Mesenchymal stem cell (in vitro differentiated cells and primary cell): ENCODE results near the gene CELSR3. TPM values are rescaled to one million over a fixed set of nuclear protein-coding genes. Genes with fewer than 3 reads are reported as not detected.

Experiments
- DNase-seq: peaks from one replicate; pipeline ENCODE4 v3.0.0-alpha.2; 2013
- H2AFZ ChIP-seq: one replicate; pipeline ENCODE4 v1.6.1; 2013; ENCODE audit warnings: low read depth, mild to moderate bottlenecking, control low read depth, inconsistent platforms, low read length, moderate library complexity
- H2AK5ac ChIP-seq: 2 replicates; pipeline ENCODE4 v1.6.1; 2013; ENCODE audit warnings: low read length, moderate library complexity, mild to moderate bottlenecking, inconsistent platforms; ENCODE audit not compliant: severe bottlenecking
- H2BK120ac ChIP-seq: one replicate; pipeline ENCODE4 v1.6.1; 2013; ENCODE audit warnings: low read depth, mild to moderate bottlenecking, inconsistent platforms, low read length, moderate library complexity
- H2BK12ac ChIP-seq, 2 experiments: one replicate each; pipeline ENCODE4 v1.6.1; 2013; ENCODE audit warnings: inconsistent platforms in 2 of 2, low read length in 2 of 2, mild to moderate bottlenecking in 2 of 2, moderate library complexity in 2 of 2, control low read depth in 1 of 2
- H2BK15ac ChIP-seq: one replicate; pipeline ENCODE4 v1.6.1; 2013; ENCODE audit warnings: mild to moderate bottlenecking, low read depth, inconsistent platforms; ENCODE audit not compliant: poor library complexity, severe bottlenecking
- H2BK5ac ChIP-seq: 2 replicates; pipeline ENCODE4 v1.6.1; 2013; ENCODE audit warnings: low read depth, mild to moderate bottlenecking, low read length, control low read depth, inconsistent platforms; ENCODE audit not compliant: poor library complexity, severe bottlenecking
- H3K14ac ChIP-seq, 2 experiments: one replicate each; pipeline ENCODE4 v1.6.1; 2013; ENCODE audit warnings: inconsistent platforms in 2 of 2, low read length in 2 of 2, control low read depth in 1 of 2, mild to moderate bottlenecking in 1 of 2, moderate library complexity in 1 of 2
- H3K18ac ChIP-seq, 2 experiments: one replicate each; pipeline ENCODE4 v1.6.1; 2013; ENCODE audit warnings: inconsistent platforms in 2 of 2, low read length in 2 of 2, control low read depth in 1 of 2, low read depth in 1 of 2, mild to moderate bottlenecking in 1 of 2
- H3K23ac ChIP-seq, 2 experiments: one replicate each; pipeline ENCODE4 v1.6.1; 2013; ENCODE audit warnings: inconsistent platforms in 2 of 2, low read length in 2 of 2, mild to moderate bottlenecking in 2 of 2, moderate library complexity in 2 of 2, control low read depth in 1 of 2
- H3K27ac ChIP-seq: 2 replicates; pipeline ENCODE4 v1.5.1; 2013; ENCODE audit warnings: mild to moderate bottlenecking, moderate library complexity, low read length, control low read depth, inconsistent platforms; ENCODE audit not compliant: poor library complexity, severe bottlenecking
- H3K27me3 ChIP-seq, 2 experiments: 2 replicates each; pipeline versions ENCODE4 v1.6.1 to v1.7.0; 2013; ENCODE audit warnings: low read length in 2 of 2, mild to moderate bottlenecking in 2 of 2, moderate library complexity in 2 of 2, control low read depth in 1 of 2, inconsistent platforms in 1 of 2; ENCODE audit not compliant: control insufficient read depth in 1 of 2, insufficient read depth in 1 of 2
- H3K36me3 ChIP-seq, 2 experiments: 2 replicates each; pipeline versions ENCODE4 v1.6.1 to v1.7.0; 2013; ENCODE audit warnings: low read length in 2 of 2, control low read depth in 1 of 2, inconsistent platforms in 1 of 2, low read depth in 1 of 2, mild to moderate bottlenecking in 1 of 2; ENCODE audit not compliant: insufficient read depth in 2 of 2, control insufficient read depth in 1 of 2
- H3K4ac ChIP-seq, 2 experiments: one replicate each; pipeline ENCODE4 v1.6.1; 2013; ENCODE audit warnings: inconsistent platforms in 2 of 2, low read length in 2 of 2, mild to moderate bottlenecking in 2 of 2, moderate library complexity in 2 of 2, control low read depth in 1 of 2, low read depth in 1 of 2
- H3K4me1 ChIP-seq: 2 replicates; pipeline ENCODE4 v1.6.1; 2013; ENCODE audit warnings: low read depth, low read length, control low read depth; ENCODE audit not compliant: control insufficient read depth, insufficient read depth
- H3K4me2 ChIP-seq: 2 replicates; pipeline ENCODE4 v1.6.1; 2013; ENCODE audit warnings: low read length, mild to moderate bottlenecking, inconsistent platforms; ENCODE audit not compliant: poor library complexity, severe bottlenecking
- H3K4me3 ChIP-seq, 2 experiments: 2 replicates each; pipeline versions ENCODE4 v1.5.1 to v1.7.0; 2013; ENCODE audit warnings: low read length in 2 of 2, mild to moderate bottlenecking in 2 of 2, control low read depth in 1 of 2, low read depth in 1 of 2; ENCODE audit not compliant: insufficient read depth in 1 of 2
- H3K79me1 ChIP-seq: replicated peaks from 2 replicates; pipeline ENCODE4 v1.6.1; 2013; ENCODE audit warnings: mild to moderate bottlenecking, control low read depth, low read length, inconsistent platforms; ENCODE audit not compliant: poor library complexity, severe bottlenecking
- H3K9ac ChIP-seq: 2 replicates; pipeline ENCODE4 v1.7.0; 2013; ENCODE audit warnings: mild to moderate bottlenecking, low read length, moderate library complexity
- H3K9me3 ChIP-seq: 2 replicates; pipeline ENCODE4 v1.7.0; 2013; ENCODE audit warnings: mild to moderate bottlenecking, low read length; ENCODE audit not compliant: control insufficient read depth
- H4K8ac ChIP-seq: one replicate; pipeline ENCODE4 v1.6.1; 2013; ENCODE audit warnings: inconsistent platforms, mild to moderate bottlenecking, low read length, moderate library complexity
- H4K91ac ChIP-seq: one replicate; pipeline ENCODE4 v1.6.1; 2013; ENCODE audit warnings: mild to moderate bottlenecking, low read length, inconsistent platforms
- WGBS: methylation state at CpG from one replicate; pipeline ENCODE4 v1.1.7; 2013; ENCODE audit warnings: mixed read lengths; 5-methylcytosine and 5-hydroxymethylcytosine counted together
- small RNA-seq: library from polyadenylated mRNA; stranded (forward); fragments of <200 nt; extraction: miRNeasy Mini kit (QIAGEN cat#:217004); gene quantifications from one replicate; pipeline ENCODE3, GENCODE V24; 2013; ENCODE audit warnings: low read depth

CELSR3 gene

GRCh38 chr3:48588230-48588629 is 74.5 kb downstream of the CELSR3 start:
- no peak overlapping the region for H3K4ac ChIP-seq
- no peak overlapping the region for H2BK15ac ChIP-seq
- no peak overlapping the region for H2BK12ac ChIP-seq
- WGBS = 95% methylated on average over 15 of the region's 15 CpGs
- no peak overlapping the region for H3K23ac ChIP-seq
- no peak overlapping the region for H3K27ac ChIP-seq
- peaks cover 52% of the 10 kb centered on the region for H3K4me1 ChIP-seq
- no peak overlapping the region for H2BK5ac ChIP-seq
- no peak overlapping the region for H3K4me2 ChIP-seq
- H3K36me3 ChIP-seq = peaks cover 11 to 100% of the 10 kb centered on the region in 2 experiments
- H2AFZ ChIP-seq = no peak overlapping the region
- DNase-seq = no peak
- H3K4me3 ChIP-seq = no peak overlapping the region
- H4K91ac ChIP-seq = no peak overlapping the region
- H3K18ac ChIP-seq = no peak overlapping the region
- no peak overlapping the region for H3K9ac ChIP-seq
- H4K8ac ChIP-seq = no peak overlapping the region
- no peaks in the 10 kb centered on the region for H3K27me3 ChIP-seq
- H3K9me3 ChIP-seq = no peaks in the 10 kb centered on the region
- H3K14ac ChIP-seq = no peak overlapping the region
- peaks cover 46% of the 10 kb centered on the region for H3K79me1 ChIP-seq
- H2BK120ac ChIP-seq = no peak overlapping the region
- H2AK5ac ChIP-seq = no peak overlapping the region

GRCh38 chr3:48587686-48588085 is 75.0 kb downstream of the CELSR3 start:
- DNase-seq = no peak
- H3K18ac ChIP-seq = no peak overlapping the region
- whole genome bisulfite sequencing = 93% methylated on average over 10 of the region's 11 CpGs
- H2BK5ac ChIP-seq = no peak overlapping the region
- no peak overlapping the region for H3K9ac ChIP-seq
- no peak overlapping the region for H3K27ac ChIP-seq
- peaks cover 11 to 100% of the 10 kb centered on the region in 2 experiments for H3K36me3 ChIP-seq
- H2AK5ac ChIP-seq = no peak overlapping the region
- no peak overlapping the region for H2BK15ac ChIP-seq
- peaks cover 51% of the 10 kb centered on the region for H3K79me1 ChIP-seq
- no peak overlapping the region for H3K4me2 ChIP-seq
- no peak overlapping the region for H2BK120ac ChIP-seq
- H3K4ac ChIP-seq = no peak overlapping the region
- no peak overlapping the region for H3K23ac ChIP-seq
- H2BK12ac ChIP-seq = no peak overlapping the region
- no peak overlapping the region for H2AFZ ChIP-seq
- no peak overlapping the region for H3K4me3 ChIP-seq
- H3K4me1 ChIP-seq = peaks cover 48% of the 10 kb centered on the region
- H4K91ac ChIP-seq = no peak overlapping the region
- no peaks in the 10 kb centered on the region for H3K9me3 ChIP-seq
- H3K27me3 ChIP-seq = no peaks in the 10 kb centered on the region
- H4K8ac ChIP-seq = no peak overlapping the region
- no peak overlapping the region for H3K14ac ChIP-seq

Small RNA genes lying within 50 kb of the gene (small RNA-seq; reads per million reads assigned to genes)
- not detected for gene AC141002.1
